Small intestine (tissue), 7 donors: Measurements from ENCODE around the gene CDO1. TPM values are rescaled to one million over a fixed set of nuclear protein-coding genes. Genes with fewer than 3 reads are reported as not detected.

ENCODE experiments used
- DNase-seq, 2 donors: peaks; one replicate each; pipeline versions ENCODE4 v3.0.0 to v3.0.0-alpha.2; 2013
- FAIRE-seq: peaks from 2 replicates; lab custom pipeline; 2012; peaks lifted over from hg19 to GRCh38; lab: Jason Lieb, UNC
- H3K27ac ChIP-seq, 3 donors: one replicate each; pipeline ENCODE4 v1.5.1; 2013; ENCODE audit warnings: low read length in 2 of 3, mild to moderate bottlenecking in 2 of 3, control low read depth in 1 of 3, inconsistent platforms in 1 of 3, low read depth in 1 of 3, moderate library complexity in 1 of 3
- H3K27me3 ChIP-seq, 3 donors: one replicate each; pipeline ENCODE4 v1.6.1; 2013; ENCODE audit warnings: low read length in 3 of 3, inconsistent platforms in 1 of 3; ENCODE audit not compliant: control insufficient read depth in 3 of 3, insufficient read depth in 3 of 3
- H3K36me3 ChIP-seq, 3 donors: one replicate each; pipeline ENCODE4 v1.6.1; 2013; ENCODE audit warnings: low read length in 3 of 3, inconsistent platforms in 1 of 3, low read depth in 1 of 3, mild to moderate bottlenecking in 1 of 3, moderate library complexity in 1 of 3; ENCODE audit not compliant: control insufficient read depth in 3 of 3, insufficient read depth in 2 of 3
- H3K4me1 ChIP-seq, 3 donors: one replicate each; pipeline ENCODE4 v1.6.1; 2013; ENCODE audit warnings: low read length in 2 of 3, inconsistent platforms in 1 of 3, low read depth in 1 of 3, mild to moderate bottlenecking in 1 of 3, moderate library complexity in 1 of 3; ENCODE audit not compliant: control insufficient read depth in 3 of 3, insufficient read depth in 2 of 3
- H3K4me3 ChIP-seq, 3 donors: one replicate each; pipeline ENCODE4 v1.5.1; 2013; ENCODE audit warnings: low read length in 3 of 3, control low read depth in 1 of 3, inconsistent platforms in 1 of 3, low read depth in 1 of 3, mild to moderate bottlenecking in 1 of 3, moderate library complexity in 1 of 3
- H3K9me3 ChIP-seq, 2 donors: one replicate each; pipeline ENCODE4 v1.6.1; 2013; ENCODE audit warnings: low read depth in 1 of 2, low read length in 1 of 2; ENCODE audit not compliant: control insufficient read depth in 2 of 2, insufficient read depth in 1 of 2
- WGBS, 3 donors: extraction: QIAGEN DNeasy Blood & Tissue Kit; methylation state at CpG; one replicate each; pipeline ENCODE4 v1.1.7; 2013; 5-methylcytosine and 5-hydroxymethylcytosine counted together
- polyA plus RNA-seq, 4 donors: library from polyadenylated mRNA; stranded (reverse) in 3 of 4; unstranded in 1 of 4; fragments of 200-250 nt in 3 of 4; fragments of 120-200 nt in 1 of 4; gene quantifications; one replicate each; pipeline versions ENCODE4 v1.2.1 to v1.2.3, GENCODE V29; 2013
- donor health status: healthy with polysubstance abuse.
- donor health status: control.
- donor health status: control.
- donor health status: Bipolar disorder and iron deficiency.
- donor health status: healthy.

CDO1 gene
- polyA plus RNA-seq, 4 donors: 1.1 to 5.9 (median 1.5) TPM

GRCh38 chr5:115796656-115797055, 19.8 kb downstream of the CDO1 start:
- no peak for DNase-seq
- H3K4me3 ChIP-seq: no peak overlapping the region
- no peaks in the 10 kb centered on the region for H3K4me1 ChIP-seq
- H3K27ac ChIP-seq: no peak overlapping the region
- no peaks in the 10 kb centered on the region for H3K36me3 ChIP-seq
- WGBS, 3 donors: 65 to 79% (median 78%) methylated on average over 3 of the region's 3 CpGs
- peaks cover 0 to 3% (median 0%) of the 10 kb centered on the region in 3 donors for H3K27me3 ChIP-seq
- FAIRE-seq: no peak
- no peaks in the 10 kb centered on the region for H3K9me3 ChIP-seq

GRCh38 chr5:115795700-115796099, 20.8 kb downstream of the CDO1 start:
- WGBS, 3 donors: 81 to 93% (median 93%) methylated on average over 1 of the region's 1 CpG
- FAIRE-seq (no peak), DNase-seq (no peak)
- no peak overlapping the region for H3K4me3 ChIP-seq
- H3K4me1 ChIP-seq: no peaks in the 10 kb centered on the region
- no peak overlapping the region for H3K27ac ChIP-seq
- H3K27me3 ChIP-seq: peaks cover 0 to 4% (median 3%) of the 10 kb centered on the region in 3 donors
- no peaks in the 10 kb centered on the region for H3K36me3 ChIP-seq
- no peaks in the 10 kb centered on the region for H3K9me3 ChIP-seq

- WGBS, 3 donors: 94 to 100% (median 100%) methylated on average over 1 of the region's 1 CpG
- no peak overlapping the region for H3K4me3 ChIP-seq
- no peak overlapping the region for H3K27ac ChIP-seq
- H3K36me3 ChIP-seq: no peaks in the 10 kb centered on the region
- peaks cover 0 to 7% (median 6%) of the 10 kb centered on the region in 3 donors for H3K27me3 ChIP-seq
- DNase-seq (no peak), FAIRE-seq (no peak)
- no peaks in the 10 kb centered on the region for H3K4me1 ChIP-seq
- H3K9me3 ChIP-seq: peaks cover 0 to 2% of the 10 kb centered on the region in 2 donors
Measured at GRCh38 chr5:115788440-115788839, 28.0 kb downstream of the CDO1 start.

GRCh38 chr5:115787426-115787825, 29.0 kb downstream of the CDO1 start:
- no peaks in the 10 kb centered on the region for H3K36me3 ChIP-seq
- H3K27ac ChIP-seq: no peak overlapping the region
- no peak overlapping the region for H3K4me3 ChIP-seq
- FAIRE-seq (no peak), DNase-seq (no peak)
- no peaks in the 10 kb centered on the region for H3K4me1 ChIP-seq
- H3K9me3 ChIP-seq: peaks cover 0 to 2% of the 10 kb centered on the region in 2 donors
- H3K27me3 ChIP-seq: peaks cover 0 to 7% (median 6%) of the 10 kb centered on the region in 3 donors
- WGBS, 3 donors: 17 to 59% (median 33%) methylated on average over 1 of the region's 1 CpG

- Histone ChIP-seq H3K9me3 (peaks cover 0 to 2% of the 10 kb centered on the region in 2 donors), H3K27ac (no peak overlapping the region), H3K27me3 (peaks cover 0 to 4% (median 3%) of the 10 kb centered on the region in 3 donors), H3K4me3 (no peak overlapping the region), H3K36me3 (no peaks in the 10 kb centered on the region), H3K4me1 (no peaks in the 10 kb centered on the region)
- FAIRE-seq: no peak
- no peak for DNase-seq
- 35 to 50% (median 42%) methylated on average over 6 of the region's 6 CpGs for WGBS, 3 donors
Measured at GRCh38 chr5:115785381-115786065, 30.9 kb downstream of the CDO1 start.

- no peak overlapping the region for H3K4me3 ChIP-seq
- no peaks in the 10 kb centered on the region for H3K9me3 ChIP-seq
- DNase-seq (no peak), FAIRE-seq (no peak)
- no peaks in the 10 kb centered on the region for H3K36me3 ChIP-seq
- 27 to 44% (median 41%) methylated on average over 1 of the region's 1 CpG for WGBS, 3 donors
- peaks cover 0 to 3% (median 0%) of the 10 kb centered on the region in 3 donors for H3K27me3 ChIP-seq
- H3K27ac ChIP-seq: no peak overlapping the region
- H3K4me1 ChIP-seq: no peaks in the 10 kb centered on the region
Measured at GRCh38 chr5:115778417-115778816, 38.0 kb downstream of the CDO1 start.

GRCh38 chr5:115776989-115777388, 39.5 kb downstream of the CDO1 start:
- FAIRE-seq (no peak), DNase-seq (no peak)
- no peaks in the 10 kb centered on the region for H3K4me1 ChIP-seq
- WGBS, 3 donors: 87 to 94% (median 90%) methylated on average over 3 of the region's 3 CpGs
- no peaks in the 10 kb centered on the region for H3K36me3 ChIP-seq
- H3K27me3 ChIP-seq: peaks cover 0 to 3% (median 0%) of the 10 kb centered on the region in 3 donors
- H3K9me3 ChIP-seq: no peaks in the 10 kb centered on the region
- H3K4me3 ChIP-seq: no peak overlapping the region
- no peak overlapping the region for H3K27ac ChIP-seq

GRCh38 chr5:115775999-115776398, 40.5 kb downstream of the CDO1 start:
- H3K36me3 ChIP-seq: no peaks in the 10 kb centered on the region
- H3K27ac ChIP-seq: no peak overlapping the region
- H3K4me3 ChIP-seq: no peak overlapping the region
- no peak for FAIRE-seq
- no peaks in the 10 kb centered on the region for H3K9me3 ChIP-seq
- DNase-seq: no peak
- 67 to 72% (median 68%) methylated on average over 4 of the region's 4 CpGs for WGBS, 3 donors
- peaks cover 0 to 3% (median 0%) of the 10 kb centered on the region in 3 donors for H3K27me3 ChIP-seq
- no peaks in the 10 kb centered on the region for H3K4me1 ChIP-seq
